Osteoblast (primary cell): Measurements from ENCODE around the gene ITGB1BP2. TPM values are rescaled to one million over a fixed set of nuclear protein-coding genes. Genes with fewer than 3 reads are reported as not detected.

ENCODE experiments used
- DNase-seq: peaks from one replicate; pipeline ENCODE4 v3.0.0; 2011; ENCODE audit warnings: low spot score, mixed read lengths; ENCODE audit not compliant: insufficient read length; ENCODE audit errors: missing footprints
- H2AFZ ChIP-seq: 2 replicates; pipeline ENCODE4 v1.6.0; 2011; ENCODE audit warnings: mild to moderate bottlenecking, low read length
- H3K27ac ChIP-seq: 2 replicates; pipeline ENCODE4 v1.5.1; 2011; ENCODE audit warnings: mild to moderate bottlenecking, low read depth, low read length, moderate library complexity
- H3K27me3 ChIP-seq: 2 replicates; pipeline ENCODE4 v1.6.0; 2012; ENCODE audit warnings: mild to moderate bottlenecking, control low read depth, inconsistent platforms, low read length, moderate library complexity; ENCODE audit not compliant: insufficient read depth
- H3K36me3 ChIP-seq: 2 replicates; pipeline ENCODE4 v1.5.1; 2011; ENCODE audit warnings: mild to moderate bottlenecking, low read length, control low read depth, moderate library complexity; ENCODE audit not compliant: insufficient read depth
- H3K4me1 ChIP-seq: 2 replicates; pipeline ENCODE4 v1.5.1; 2011; ENCODE audit warnings: mild to moderate bottlenecking, low read length, control low read depth, moderate library complexity; ENCODE audit not compliant: insufficient read depth
- H3K4me2 ChIP-seq: 2 replicates; pipeline ENCODE4 v1.6.0; 2011; ENCODE audit warnings: mild to moderate bottlenecking, low read length; ENCODE audit not compliant: insufficient read depth
- H3K4me3 ChIP-seq: fragments of 200-600 bp; sonication (generic); 3 replicates; pipeline ENCODE4 v1.5.1; 2012; ENCODE audit warnings: mild to moderate bottlenecking, low read length, inconsistent platforms; ENCODE audit not compliant: insufficient read depth
- H3K79me2 ChIP-seq: 2 replicates; pipeline ENCODE4 v1.6.0; 2012; ENCODE audit warnings: mild to moderate bottlenecking, low read length, control low read depth, inconsistent platforms; ENCODE audit not compliant: insufficient read depth
- H3K9me3 ChIP-seq: 2 replicates; pipeline ENCODE4 v1.5.1; 2011; ENCODE audit warnings: low read depth, low read length, control low read depth
- H4K20me1 ChIP-seq: 2 replicates; pipeline ENCODE4 v1.6.0; 2012; ENCODE audit warnings: mild to moderate bottlenecking, low read length, control low read depth; ENCODE audit not compliant: insufficient read depth
- CTCF ChIP-seq: IDR thresholded peaks from 2 replicates; pipeline ENCODE4 v1.5.1; 2011; ENCODE audit warnings: mild to moderate bottlenecking, low read depth, low read length, moderate library complexity; ENCODE audit errors: extremely low read depth
- total RNA-seq: library from RNA; depleted of rRNA; stranded (reverse); fragments of >200 nt; gene quantifications from 2 replicates; pipeline ENCODE4 v1.2.3, GENCODE V29; 2012

Gene ITGB1BP2
- total RNA-seq, 1 donor, result 1.1 TPM

- H3K4me3 ChIP-seq, result peak within 1 kb of the TSS; percentile 86
- peak within 1 kb of the TSS; percentile 91 for H3K4me2 ChIP-seq
- peak; percentile 88 for DNase-seq
- peak within 1 kb of the TSS; percentile 82 for H2AFZ ChIP-seq
- H3K79me2 ChIP-seq, result peaks cover 48% of the 10 kb centered on the region
- peaks cover 9% of the 10 kb centered on the region for H4K20me1 ChIP-seq
- no peaks in the 10 kb centered on the region for H3K9me3 ChIP-seq
- TF ChIP-seq CTCF, result peak; percentile 16
- peak within 1 kb of the TSS; percentile 85 for H3K27ac ChIP-seq
- H3K4me1 ChIP-seq, result peaks cover 8% of the 10 kb centered on the region
- H3K36me3 ChIP-seq, result peaks cover 6% of the 10 kb centered on the region
- H3K27me3 ChIP-seq, result no peaks in the 10 kb centered on the region
Observed at GRCh38 chrX:71283403-71284143, 18.0 kb upstream of the ITGB1BP2 start, which contains the start of gene NONO. Gene NONO, plus strand, starts transcription at chrX:71283635. Its CDS starts 7,003 bp downstream, at chrX:71290638.

- peak overlapping the region; percentile 91 for H3K4me2 ChIP-seq
- H3K79me2 ChIP-seq, result peaks cover 61% of the 10 kb centered on the region
- peaks cover 12% of the 10 kb centered on the region for H3K4me1 ChIP-seq
- H4K20me1 ChIP-seq, result peaks cover 9% of the 10 kb centered on the region
- no peak for DNase-seq
- H3K27ac ChIP-seq, result no peak overlapping the region
- peak overlapping the region; percentile 86 for H3K4me3 ChIP-seq
- no peaks in the 10 kb centered on the region for H3K27me3 ChIP-seq
- no peak for TF ChIP-seq CTCF
- no peaks in the 10 kb centered on the region for H3K9me3 ChIP-seq
- H2AFZ ChIP-seq, result no peak overlapping the region
- peaks cover 11% of the 10 kb centered on the region for H3K36me3 ChIP-seq
Observed at GRCh38 chrX:71285929-71286328, 15.6 kb upstream of the ITGB1BP2 start.

GRCh38 chrX:71291381-71291780 is 10.2 kb upstream of the ITGB1BP2 start:
- H2AFZ ChIP-seq, result no peak overlapping the region
- peak; percentile 48 for DNase-seq
- no peaks in the 10 kb centered on the region for H4K20me1 ChIP-seq
- no peaks in the 10 kb centered on the region for H3K27me3 ChIP-seq
- peaks cover 33% of the 10 kb centered on the region for H3K36me3 ChIP-seq
- H3K4me1 ChIP-seq, result peaks cover 19% of the 10 kb centered on the region
- no peak overlapping the region for H3K4me2 ChIP-seq
- no peaks in the 10 kb centered on the region for H3K9me3 ChIP-seq
- H3K27ac ChIP-seq, result peak overlapping the region; percentile 59
- H3K79me2 ChIP-seq, result peaks cover 41% of the 10 kb centered on the region
- TF ChIP-seq CTCF, result no peak
- H3K4me3 ChIP-seq, result no peak overlapping the region

- Histone ChIP-seq H4K20me1 (no peaks in the 10 kb centered on the region), H3K79me2 (peaks cover 27% of the 10 kb centered on the region), H3K4me2 (peak overlapping the region; percentile 27), H3K36me3 (peaks cover 47% of the 10 kb centered on the region), H3K27ac (peak overlapping the region; percentile 59), H3K4me1 (peaks cover 19% of the 10 kb centered on the region), H2AFZ (no peak overlapping the region), H3K27me3 (no peaks in the 10 kb centered on the region), H3K4me3 (no peak overlapping the region), H3K9me3 (no peaks in the 10 kb centered on the region)
- DNase-seq, result peak; percentile 86
- TF ChIP-seq CTCF, result no peak
Observed at GRCh38 chrX:71292669-71293365, 8.7 kb upstream of the ITGB1BP2 start.
